Measurements from ENCODE around the gene SLC35G3. TPM values are rescaled to one million over a fixed set of nuclear protein-coding genes. Genes with fewer than 3 reads are reported as not detected.

SLC35G3 gene
- total RNA-seq, 1 experiment from 2014 or later, result not detected

GRCh38 chr17:35176897-35177296 is 17.3 kb downstream of the SLC35G3 start:
- BruUV-seq (replicated peaks), result no TSS peak
- Histone ChIP-seq H3K27ac (ENCODE audit: low read length) (no peak overlapping the region), H3K27me3 (ENCODE audit: control insufficient read depth, insufficient read depth, low read length) (no peaks in the 10 kb centered on the region; the same call in 1 of the 2 replicates), H3K4me1 (ENCODE audit: control insufficient read depth, insufficient read depth, low read length) (no peaks in the 10 kb centered on the region), H3K9me3 (ENCODE audit: control insufficient read depth, insufficient read depth, low read depth, low read length) (no peaks in the 10 kb centered on the region), H3K4me3 (ENCODE audit: low read depth in 2 of 2, low read length in 2 of 2) (no peak overlapping the region), H3K36me3 (ENCODE audit: control insufficient read depth, insufficient read depth, low read length) (no peaks in the 10 kb centered on the region)
- TF ChIP-seq REST (IDR thresholded peaks at IDR 0.05; ENCODE audit: insufficient read depth in 1 of 2, low read depth in 2 of 2, low read length in 1 of 2) (no peak), POLR2AphosphoS5 (IDR thresholded peaks at IDR 0.05; ENCODE audit: low read depth, low read length) (no peak), CTCF (IDR thresholded peaks at IDR 0.05) (no peak), TCF7L2 (IDR thresholded peaks at IDR 0.05; ENCODE audit: low read depth, low read length) (no peak), SIN3A (IDR thresholded peaks at IDR 0.05; ENCODE audit: borderline replicate concordance, insufficient read depth, low read depth, low read length) (no peak)
- CTCF ChIA-PET, result no interaction called here
- DNase-seq (ENCODE audit: low read depth, low spot score), result no peak
- no peak for ATAC-seq
- intact Hi-C loops (cut with micrococcal nuclease; ENCODE audit: unreplicated experiment) (loop anchor here (10.0 kb wide), 1 partner anchor 118 kb away; no protein-coding TSS in a partner anchor), in situ Hi-C loops (cut with HindIII; ENCODE audit: low pct_unique_long_range_greater_than_20kb, low sequenced_read_pairs) (loop anchor here (25.0 kb wide), 1 partner anchor 360 kb away; the partner anchor contains the start of gene SLFN12L)
- POLR2A ChIA-PET, result no interaction called here

- intact Hi-C loops (cut with micrococcal nuclease; ENCODE audit: unreplicated experiment) (loop anchor here (10.0 kb wide), 1 partner anchor 119 kb away; no protein-coding TSS in a partner anchor), in situ Hi-C loops (cut with HindIII; ENCODE audit: low pct_unique_long_range_greater_than_20kb, low sequenced_read_pairs) (loop anchor here (25.0 kb wide), 1 partner anchor 361 kb away; the partner anchor contains the start of gene SLFN12L)
- Histone ChIP-seq H3K27ac (ENCODE audit: low read length) (no peak overlapping the region), H3K27me3 (ENCODE audit: control insufficient read depth, insufficient read depth, low read length) (no peaks in the 10 kb centered on the region; the same call in 1 of the 2 replicates), H3K9me3 (ENCODE audit: control insufficient read depth, insufficient read depth, low read depth, low read length) (no peaks in the 10 kb centered on the region), H3K36me3 (ENCODE audit: control insufficient read depth, insufficient read depth, low read length) (no peaks in the 10 kb centered on the region), H3K4me3 (ENCODE audit: low read depth in 2 of 2, low read length in 2 of 2) (no peak overlapping the region), H3K4me1 (ENCODE audit: control insufficient read depth, insufficient read depth, low read length) (no peaks in the 10 kb centered on the region)
- no TSS peak for BruUV-seq (replicated peaks)
- no peak for TF ChIP-seq POLR2AphosphoS5 (IDR thresholded peaks at IDR 0.05; ENCODE audit: low read depth, low read length)
- TF ChIP-seq CTCF (IDR thresholded peaks at IDR 0.05), result no peak
- TF ChIP-seq TCF7L2 (IDR thresholded peaks at IDR 0.05; ENCODE audit: low read depth, low read length), result no peak
- POLR2A ChIA-PET, result no interaction called here
- CTCF ChIA-PET, result interaction anchor here (0.6 kb wide), 1 partner anchor 338 kb away, joined by 3 read pairs; no protein-coding TSS in a partner anchor
- DNase-seq (ENCODE audit: low read depth, low spot score) (no peak), ATAC-seq (no peak)
These were observed 18.4 kb downstream of the SLC35G3 start for GRCh38 chr17:35175638-35176415.

All from Panc1 (cell line).